Measurements from ENCODE around the gene TSPAN18.

The TSPAN18 gene

DNA sequence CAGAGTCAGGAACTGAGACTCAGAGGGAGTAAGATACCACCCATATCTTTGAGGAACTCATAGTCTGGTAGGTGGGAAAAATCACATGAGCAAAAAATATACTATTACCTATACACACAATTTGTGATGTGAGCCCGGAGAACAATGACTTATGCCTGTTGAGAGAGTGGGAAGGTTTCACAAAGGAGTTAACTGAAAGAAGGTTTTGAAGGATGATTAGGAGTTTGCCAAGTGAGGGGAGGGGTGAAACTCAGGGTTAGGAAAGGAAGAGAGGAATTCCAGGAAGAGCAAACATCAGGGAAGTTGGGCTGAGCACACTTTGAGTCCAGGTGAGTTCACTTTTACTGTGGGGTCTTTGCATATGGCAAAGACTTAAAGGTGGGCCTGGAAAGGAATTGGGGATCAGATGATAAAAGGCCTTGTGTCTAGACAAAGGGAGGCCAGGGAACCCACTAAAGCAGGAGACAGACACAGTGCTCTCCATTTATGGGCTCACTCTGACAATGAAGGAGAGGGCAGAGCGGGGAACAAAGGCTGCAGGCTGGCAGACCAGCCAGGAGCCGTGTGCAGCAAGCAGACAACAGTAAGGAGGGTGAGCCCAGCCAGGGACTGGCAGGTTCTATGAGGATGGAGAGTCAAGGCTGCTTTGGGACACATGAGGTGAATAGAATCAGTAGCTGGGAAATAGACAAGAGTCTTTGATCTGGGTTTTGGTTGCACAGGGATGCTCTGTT is 33.1 kb downstream of the TSPAN18 start:
- no peak for DNase-seq (ENCODE audit: low spot score)

GRCh38 chr11:44760477-44760872 is 33.7 kb downstream of the TSPAN18 start:
- DNase-seq (ENCODE audit: low spot score): no peak

DNA sequence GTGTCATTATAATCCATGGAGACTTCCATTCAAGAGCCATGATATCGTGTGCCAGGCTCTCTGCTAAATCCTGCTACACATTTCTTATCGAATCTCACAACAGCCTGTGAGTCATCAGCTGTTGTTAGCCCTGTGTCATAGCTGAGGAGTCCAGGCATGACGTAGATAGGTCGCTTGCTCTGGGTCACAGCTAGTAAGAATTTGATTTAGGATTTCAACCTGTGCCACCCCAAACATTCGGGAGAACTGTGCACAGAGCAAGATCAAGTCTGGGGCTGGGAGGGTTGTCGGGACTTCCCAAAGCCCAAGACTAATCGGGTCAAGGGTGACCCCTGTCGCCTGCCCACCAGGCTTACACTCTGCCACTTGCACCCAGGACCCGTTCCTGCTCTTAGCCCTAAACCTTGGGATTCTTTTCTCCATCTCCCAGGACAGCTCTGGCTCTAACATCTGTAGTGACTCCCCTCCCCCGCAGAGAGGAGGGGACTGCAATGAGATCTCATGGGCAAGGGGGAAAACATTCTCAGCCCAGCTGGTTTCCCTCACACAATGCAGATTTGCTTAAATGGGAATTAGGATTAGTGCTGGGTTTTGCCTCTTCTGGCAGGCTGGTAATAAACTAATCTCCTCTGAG is 34.3 kb downstream of the TSPAN18 start:
- DNase-seq (ENCODE audit: low spot score): no peak

DNA sequence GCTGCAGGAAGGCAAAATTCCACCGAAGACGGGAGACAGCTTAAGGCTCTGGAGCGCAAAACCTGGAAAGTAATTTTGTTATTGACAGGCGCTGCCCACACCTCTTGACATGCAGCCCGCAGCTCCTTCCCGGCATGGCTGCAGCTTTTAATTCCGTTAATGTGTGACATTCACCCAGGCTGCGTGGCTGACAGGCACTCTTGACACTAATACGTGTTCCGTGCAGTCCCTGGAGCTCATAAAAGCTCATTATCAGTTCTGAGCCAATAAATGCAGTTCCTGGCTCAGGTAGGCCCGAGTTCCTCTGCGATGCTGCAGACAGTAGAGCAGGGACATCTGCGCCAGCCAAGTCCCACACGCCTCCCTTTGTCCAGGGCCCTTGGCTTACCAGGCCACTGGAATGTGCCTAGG is 34.8 kb downstream of the TSPAN18 start:
- no peak for DNase-seq (ENCODE audit: low spot score)

GRCh38 chr11:44763121-44763820 is 36.5 kb downstream of the TSPAN18 start:
- no peak for DNase-seq (ENCODE audit: low spot score)

DNA sequence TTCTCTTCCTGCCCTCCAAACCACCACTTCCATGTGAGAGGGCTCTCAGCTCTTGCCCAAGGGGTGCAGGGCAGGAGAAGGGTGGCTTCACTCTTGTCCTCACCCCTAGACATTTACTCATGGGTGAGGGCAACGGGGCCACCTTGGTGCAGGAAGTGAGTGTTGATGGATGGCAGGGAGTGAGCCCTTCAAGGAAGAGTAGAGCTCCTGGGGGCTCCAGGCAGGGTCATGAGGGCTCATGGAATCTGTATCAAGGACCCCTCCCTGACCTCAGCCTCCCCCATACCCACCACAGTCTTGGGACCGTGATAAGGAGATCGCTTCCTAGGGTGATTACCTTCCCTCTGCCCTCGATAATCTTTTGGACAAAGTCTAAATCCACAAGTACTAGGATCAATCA is 37.8 kb downstream of the TSPAN18 start:
- no peak for DNase-seq (ENCODE audit: low spot score)

DNA sequence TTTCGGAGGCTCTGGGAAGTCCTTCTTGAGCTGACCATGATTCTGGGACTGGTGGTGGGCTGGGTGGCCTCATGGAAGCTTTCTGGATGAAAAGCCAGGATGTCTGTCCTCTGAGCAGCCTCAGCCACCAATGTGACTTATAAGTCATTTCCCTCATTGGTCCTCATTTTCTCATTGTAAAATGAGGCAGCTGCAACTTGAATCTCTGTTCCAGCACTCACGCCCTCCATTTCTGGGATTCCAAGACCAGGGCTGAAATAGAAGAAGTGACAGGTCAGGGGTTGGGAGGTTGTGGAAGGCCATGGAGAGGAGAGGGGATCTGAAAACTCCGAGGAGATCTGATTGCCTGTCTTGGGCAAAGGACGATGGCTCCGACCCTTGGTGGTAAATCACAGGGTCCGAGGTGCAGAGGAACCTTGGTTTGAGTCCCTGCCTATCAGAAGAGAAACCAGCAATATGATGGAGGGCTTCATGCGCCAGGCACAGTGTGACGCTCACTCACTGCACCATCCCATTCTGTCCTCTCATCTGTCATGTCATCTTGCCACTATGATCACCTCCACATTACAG is 38.3 kb downstream of the TSPAN18 start:
- no peak for DNase-seq (ENCODE audit: low spot score)

DNA sequence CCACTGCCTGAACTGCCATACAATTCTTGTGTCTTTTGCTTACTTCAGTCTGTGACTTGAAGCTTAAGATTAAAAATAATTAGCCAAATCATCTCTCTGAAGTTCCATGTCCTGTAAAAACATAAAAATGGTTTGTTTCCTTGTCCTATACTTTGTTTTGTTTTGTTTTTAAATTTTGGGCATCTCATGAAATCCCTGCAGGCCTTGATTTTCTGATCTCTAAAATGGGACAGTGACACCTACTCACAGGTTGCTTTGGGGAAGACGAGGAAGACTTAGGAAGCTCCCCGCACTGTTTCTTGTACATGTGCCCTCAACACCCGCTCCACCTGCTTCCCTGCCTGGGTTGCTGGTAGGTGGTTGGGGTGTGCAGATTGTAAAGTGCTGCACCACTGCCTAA is 38.9 kb downstream of the TSPAN18 start:
- no peak for DNase-seq (ENCODE audit: low spot score)

DNA sequence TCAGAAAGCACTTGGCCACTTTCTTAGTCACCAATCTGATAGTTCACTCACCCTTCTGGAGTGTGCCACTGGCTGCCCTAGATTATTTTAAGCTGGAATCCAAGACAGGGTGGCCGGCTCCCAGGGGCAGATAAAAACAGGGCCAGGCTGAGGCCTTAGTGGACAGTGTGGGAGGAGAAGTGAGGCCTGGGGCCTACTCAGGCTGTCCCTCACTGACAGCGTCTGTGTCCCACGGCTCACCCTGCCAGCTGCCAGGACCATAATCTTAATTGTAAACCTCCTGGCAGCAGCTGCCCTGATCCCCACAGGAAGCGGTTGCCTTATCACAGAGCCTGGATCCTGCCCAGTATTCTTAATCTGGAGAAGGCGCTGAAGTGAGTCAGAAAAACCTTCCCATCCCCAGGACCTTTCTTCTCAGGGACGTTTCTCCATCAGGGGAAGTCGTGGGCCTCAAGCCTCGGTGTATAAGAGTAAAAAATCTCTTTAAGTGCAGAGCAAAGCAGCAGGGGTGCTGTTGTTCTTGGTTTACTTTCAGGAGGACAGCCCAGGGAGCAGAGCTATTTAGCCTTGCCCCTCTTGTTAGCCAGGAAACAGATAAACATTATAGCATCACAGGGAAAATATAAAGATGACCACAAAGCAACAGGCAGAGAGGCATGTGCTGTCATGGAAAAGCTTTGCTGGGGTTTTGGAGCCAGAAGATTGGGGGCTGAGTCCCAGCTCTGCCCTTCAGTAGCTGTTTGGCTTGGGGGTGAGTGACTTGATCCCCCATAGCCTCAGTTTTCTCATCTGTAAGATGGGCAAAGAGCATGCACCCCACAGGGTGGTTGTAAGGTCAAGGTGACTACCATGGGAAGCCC is 39.6 kb downstream of the TSPAN18 start:
- DNase-seq (ENCODE audit: low spot score): no peak

GRCh38 chr11:44766972-44767278 is 40.2 kb downstream of the TSPAN18 start:
- no peak for DNase-seq (ENCODE audit: low spot score)

DNA sequence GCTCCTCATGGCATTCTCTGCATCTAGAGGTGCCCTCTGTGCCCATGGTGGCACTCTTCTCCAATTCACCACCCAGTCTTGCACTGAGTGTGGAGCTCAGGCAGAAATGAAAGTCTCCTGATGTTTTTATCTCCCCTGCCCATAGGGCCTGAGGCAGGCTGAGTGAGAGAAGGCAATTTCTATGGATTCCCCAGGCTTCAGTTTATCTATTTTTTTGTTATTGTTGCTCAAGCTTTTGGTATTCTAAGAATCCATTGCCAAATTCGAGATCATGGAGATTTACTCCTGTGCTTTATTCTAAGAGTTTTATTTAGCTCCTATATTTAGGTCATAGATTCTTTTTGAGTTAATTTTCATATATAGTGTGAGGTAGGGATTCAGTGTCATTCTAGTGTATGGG is 40.7 kb downstream of the TSPAN18 start:
- no peak for DNase-seq (ENCODE audit: low spot score)

DNA sequence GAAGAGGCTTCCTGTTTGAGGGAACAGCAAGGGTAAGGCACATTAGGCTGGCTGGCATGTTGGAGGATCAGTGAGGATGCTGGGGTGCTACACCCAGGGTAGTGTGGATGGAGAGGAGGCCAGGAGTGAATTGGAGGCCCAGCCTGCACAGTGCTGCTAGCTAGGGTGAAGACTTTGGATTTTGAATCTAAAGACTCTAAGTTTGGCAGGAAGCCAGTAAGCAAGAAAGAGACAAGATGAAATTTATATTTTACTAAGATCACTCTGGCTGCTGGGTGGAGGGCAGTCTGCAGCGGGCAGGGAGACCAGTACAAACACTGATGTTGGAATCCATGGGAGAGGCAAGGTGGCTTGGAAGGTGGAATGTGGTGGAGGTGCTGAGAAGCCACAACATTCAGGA is 43.6 kb downstream of the TSPAN18 start:
- no peak for DNase-seq (ENCODE audit: low spot score)

DNA sequence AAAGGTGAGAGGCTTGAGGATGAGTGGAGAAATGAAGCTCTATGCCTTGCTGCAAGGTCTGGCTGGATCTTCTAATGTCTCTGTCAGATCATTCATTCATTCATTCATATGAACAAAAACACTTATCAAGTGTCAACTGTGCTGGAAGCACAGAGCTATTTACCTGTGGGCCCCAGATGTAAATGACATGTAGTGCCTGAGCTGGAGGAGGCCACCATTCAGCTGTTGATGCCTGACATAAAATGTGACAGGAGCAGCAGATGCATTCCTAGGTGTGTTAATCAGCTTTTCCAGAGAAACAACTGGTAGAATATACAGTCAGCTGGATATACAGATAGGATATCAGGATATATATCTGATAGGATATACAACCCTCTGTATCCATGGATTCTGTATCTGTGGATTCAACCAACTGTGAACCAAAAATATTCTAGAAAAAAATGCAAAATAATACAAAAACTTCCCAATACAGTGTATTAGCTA is 44.5 kb downstream of the TSPAN18 start:
- no peak for DNase-seq (ENCODE audit: low spot score)

GRCh38 chr11:44771841-44772240 is 45.1 kb downstream of the TSPAN18 start:
- DNase-seq (ENCODE audit: low spot score): no peak

- no peak for DNase-seq (ENCODE audit: low spot score)
Observed at GRCh38 chr11:44773351-44773965, 46.7 kb downstream of the TSPAN18 start.

- DNase-seq (ENCODE audit: low spot score): no peak
Observed at GRCh38 chr11:44774108-44774507, 47.3 kb downstream of the TSPAN18 start.

- no peak for DNase-seq (ENCODE audit: low spot score)
Observed at GRCh38 chr11:44774731-44775130, 48.0 kb downstream of the TSPAN18 start.

DNA sequence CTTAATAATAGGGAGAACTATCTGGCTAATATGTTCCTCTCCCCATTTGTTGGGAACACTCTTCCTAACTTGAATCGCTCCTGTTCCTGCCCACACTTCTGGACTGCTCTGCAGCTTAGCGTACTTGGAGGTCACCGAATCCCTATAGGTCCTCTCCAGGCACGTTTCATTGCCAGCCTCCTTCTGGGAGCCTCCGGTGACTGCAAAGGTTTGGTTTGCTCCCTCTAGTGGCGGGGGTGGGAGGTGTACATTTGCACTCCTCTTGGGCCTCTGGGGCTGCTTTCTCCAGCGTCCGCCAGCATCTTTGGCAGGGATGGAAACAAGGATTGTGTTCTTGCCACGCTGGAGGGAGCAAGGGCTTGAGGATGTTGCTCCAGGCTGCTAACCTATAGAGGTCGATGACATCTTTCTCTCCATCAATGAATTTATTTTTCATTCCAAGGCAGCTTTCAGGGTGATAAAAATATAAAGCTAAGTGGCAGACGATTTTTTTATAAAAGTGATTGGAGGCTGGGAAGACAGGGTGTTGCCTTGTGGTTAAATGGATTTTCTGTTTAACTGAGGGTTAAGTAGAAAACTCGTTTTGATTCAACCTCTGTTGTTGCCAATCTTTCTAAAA is 48.7 kb downstream of the TSPAN18 start:
- DNase-seq (ENCODE audit: low spot score): peak; percentile 52

- no peak for DNase-seq (ENCODE audit: low spot score)
Observed at GRCh38 chr11:44775985-44776446, 49.3 kb downstream of the TSPAN18 start.

DNA sequence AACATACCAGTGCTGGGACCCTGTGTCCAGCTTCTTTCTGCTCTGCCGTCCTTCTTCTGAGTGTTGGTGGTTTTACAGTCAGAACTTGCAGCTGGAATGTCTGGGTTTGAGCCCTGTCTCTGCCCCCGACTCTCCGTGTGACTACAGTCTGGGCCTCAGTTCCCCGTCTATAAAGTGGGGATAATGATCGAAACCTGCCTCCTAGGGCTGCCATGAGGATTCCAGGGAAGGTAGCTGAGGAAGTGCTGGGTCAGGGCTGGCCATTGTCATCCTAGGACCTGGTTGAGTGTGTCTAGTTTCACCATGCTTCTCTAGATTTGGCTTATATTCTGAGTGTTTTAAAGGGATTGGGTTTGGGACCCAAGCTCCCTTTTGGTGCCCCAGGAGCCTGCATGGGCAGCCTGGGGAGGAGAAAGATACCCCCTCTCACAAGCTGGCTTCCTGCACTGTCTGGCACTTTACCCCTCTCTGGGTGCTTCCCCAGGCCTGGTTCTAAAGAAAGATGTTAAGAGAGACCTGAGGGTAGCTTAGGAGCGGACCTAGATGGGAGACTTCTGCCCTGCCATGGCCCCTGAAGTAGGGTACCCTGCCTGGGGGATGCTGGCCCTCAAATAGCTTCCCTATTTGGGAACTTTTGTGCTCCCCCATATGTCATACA is 49.9 kb downstream of the TSPAN18 start:
- DNase-seq (ENCODE audit: low spot score): no peak
